CD4-positive, alpha-beta T cell treated with Interferon gamma for 1 hour (primary cell): ENCODE data around the gene ANKRD62.
"Not testable (repeated sequence)": the region's sequence is repeated elsewhere in the genome, so short reads cannot be mapped to it uniquely, and the experiment has no call there.

Source experiments
- DNase-seq: peaks from one replicate; pipeline ENCODE4 v3.0.0-alpha.2; 2020

The ANKRD62 gene

GRCh38 chr18:12099160-12099559 is 5.5 kb downstream of the ANKRD62 start:
- DNase-seq = no peak

DNA sequence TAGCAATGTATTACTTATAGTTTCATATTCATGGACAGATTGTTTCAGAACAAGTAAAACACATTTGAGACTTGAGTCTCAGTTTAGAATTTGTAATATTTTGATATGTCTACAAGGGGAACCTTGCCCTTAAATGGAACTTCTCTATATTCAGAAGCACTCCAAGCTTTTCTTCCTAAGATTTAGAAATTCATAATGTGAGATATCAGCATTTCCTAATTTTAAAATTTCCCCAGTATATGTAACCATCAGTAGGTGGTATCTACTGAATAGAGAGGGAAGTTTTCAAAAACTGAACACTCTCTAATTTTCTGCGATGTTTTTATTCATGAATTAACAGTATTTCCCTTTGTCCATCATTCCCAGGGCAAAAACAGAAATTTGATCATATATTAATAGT is 7.6 kb downstream of the ANKRD62 start:
- DNase-seq = no peak

- no peak for DNase-seq
These were observed 8.6 kb downstream of the ANKRD62 start for GRCh38 chr18:12102136-12102842.

DNA sequence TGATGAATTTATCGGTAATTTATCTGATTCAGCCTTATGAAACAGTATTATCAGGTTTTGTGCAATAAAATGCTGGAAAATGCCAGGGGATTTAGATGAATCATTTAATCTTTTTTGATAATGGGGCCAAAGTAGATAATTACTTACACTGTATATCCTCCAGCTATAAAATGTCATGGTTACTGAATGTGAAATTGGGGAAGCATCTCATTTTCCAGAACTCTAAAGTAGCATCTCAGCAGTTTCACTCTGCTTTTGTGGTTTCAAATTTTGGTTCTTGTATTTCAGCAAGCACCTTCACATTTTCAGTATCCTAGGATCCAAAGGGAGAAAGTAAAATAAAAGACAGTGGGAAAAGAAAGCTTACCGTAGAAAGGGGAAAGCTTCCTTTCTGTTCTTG is 12.8 kb downstream of the ANKRD62 start:
- DNase-seq = no peak

GRCh38 chr18:12109836-12110235 is 16.2 kb downstream of the ANKRD62 start:
- DNase-seq = no peak

- no peak for DNase-seq
These were observed 20.5 kb downstream of the ANKRD62 start for GRCh38 chr18:12113999-12114646.

DNA sequence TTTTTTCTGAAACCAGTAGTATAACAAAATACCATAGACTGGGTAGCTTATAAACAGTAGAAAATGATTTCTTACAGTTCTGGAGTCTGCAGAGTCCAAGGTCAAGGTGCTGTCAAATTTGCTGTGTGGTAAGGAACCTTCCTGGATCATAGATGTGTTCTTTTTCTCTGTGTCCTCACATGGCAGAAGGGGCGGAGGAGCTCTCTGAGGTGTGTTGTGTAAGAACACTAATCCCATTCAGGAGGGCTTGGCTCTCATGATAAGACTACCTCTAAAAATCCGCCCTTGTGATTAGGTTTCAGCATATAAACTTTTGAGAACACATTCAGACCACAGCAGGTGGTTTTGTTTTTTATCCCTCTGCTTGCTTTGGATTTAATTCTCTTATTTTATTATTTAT is 25.7 kb downstream of the ANKRD62 start:
- no peak for DNase-seq

GRCh38 chr18:12121175-12122042 is 27.8 kb downstream of the ANKRD62 start:
- no peak for DNase-seq

- DNase-seq = not testable (repeated sequence)
These were observed 28.4 kb downstream of the ANKRD62 start for GRCh38 chr18:12122043-12122389.

- not testable (repeated sequence) for DNase-seq
These were observed 34.0 kb downstream of the ANKRD62 start for GRCh38 chr18:12127647-12128046.

GRCh38 chr18:12138831-12139230 is 45.2 kb downstream of the ANKRD62 start:
- not testable (repeated sequence) for DNase-seq

DNA sequence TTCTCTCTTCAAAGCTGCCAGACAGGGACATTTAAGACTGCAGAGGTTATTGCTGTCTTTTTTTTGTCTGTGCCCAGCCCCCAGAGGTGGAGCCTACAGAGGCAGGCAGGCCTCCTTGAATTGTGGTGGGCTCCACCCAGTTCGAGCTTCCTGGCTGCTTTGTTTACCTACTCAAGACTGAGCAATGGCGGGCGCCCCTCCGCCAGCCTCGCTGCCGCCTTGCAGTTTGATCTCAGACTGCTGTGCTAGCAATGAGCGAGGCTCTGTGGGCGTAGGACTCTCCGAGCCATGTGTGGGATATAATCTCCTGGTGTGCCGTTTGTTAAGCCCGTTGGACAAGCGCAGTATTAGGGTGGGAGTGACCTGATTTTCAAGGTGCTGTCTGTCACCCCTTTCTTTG is 47.2 kb downstream of the ANKRD62 start:
- not testable (repeated sequence) for DNase-seq

DNA sequence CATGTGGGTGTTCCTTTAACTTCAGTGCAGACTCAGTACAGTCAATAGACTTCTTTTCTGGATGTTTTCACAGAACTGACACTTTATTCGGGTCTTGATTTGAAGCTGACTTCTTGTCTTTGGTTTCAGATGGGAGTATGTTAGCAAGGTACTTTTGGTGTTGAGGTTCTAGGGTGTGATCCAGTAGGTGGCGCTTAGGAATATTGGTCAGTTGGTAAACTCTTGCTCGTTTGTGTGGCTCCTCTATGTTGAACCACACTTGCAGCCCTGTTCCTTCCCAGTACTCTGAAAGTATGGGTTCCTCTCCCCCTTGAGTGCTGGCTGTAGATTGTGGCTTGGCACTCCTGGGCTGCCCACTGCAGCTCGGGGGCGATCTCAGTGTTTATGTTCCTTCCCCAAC is 48.1 kb downstream of the ANKRD62 start:
- not testable (repeated sequence) for DNase-seq

- DNase-seq = not testable (repeated sequence)
These were observed 55.8 kb downstream of the ANKRD62 start for GRCh38 chr18:12149431-12149830.

DNA sequence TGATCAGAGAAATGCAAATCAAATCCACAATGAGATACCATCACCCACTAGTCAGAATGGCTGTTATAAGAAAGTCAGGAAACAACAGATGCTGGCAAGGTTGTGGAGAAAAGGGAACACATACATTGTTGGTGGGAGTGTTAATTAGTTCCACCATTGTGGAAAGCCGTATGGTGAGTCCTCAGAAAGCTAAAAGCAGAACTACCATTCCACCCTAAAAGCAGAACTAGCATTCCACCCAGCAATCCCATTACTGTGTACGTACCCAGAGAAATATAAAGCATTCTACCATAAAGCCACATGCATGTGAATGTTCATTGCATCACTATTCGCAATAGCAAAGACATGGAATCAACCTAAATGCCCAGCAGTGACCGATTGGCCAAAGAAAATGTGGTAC is 60.7 kb downstream of the ANKRD62 start:
- DNase-seq = no peak

GRCh38 chr18:12155996-12156395 is 62.4 kb downstream of the ANKRD62 start:
- DNase-seq = no peak

GRCh38 chr18:12159446-12159845 is 65.8 kb downstream of the ANKRD62 start:
- DNase-seq = no peak

- no peak for DNase-seq
These were observed 69.1 kb downstream of the ANKRD62 start for GRCh38 chr18:12162786-12163185.

DNA sequence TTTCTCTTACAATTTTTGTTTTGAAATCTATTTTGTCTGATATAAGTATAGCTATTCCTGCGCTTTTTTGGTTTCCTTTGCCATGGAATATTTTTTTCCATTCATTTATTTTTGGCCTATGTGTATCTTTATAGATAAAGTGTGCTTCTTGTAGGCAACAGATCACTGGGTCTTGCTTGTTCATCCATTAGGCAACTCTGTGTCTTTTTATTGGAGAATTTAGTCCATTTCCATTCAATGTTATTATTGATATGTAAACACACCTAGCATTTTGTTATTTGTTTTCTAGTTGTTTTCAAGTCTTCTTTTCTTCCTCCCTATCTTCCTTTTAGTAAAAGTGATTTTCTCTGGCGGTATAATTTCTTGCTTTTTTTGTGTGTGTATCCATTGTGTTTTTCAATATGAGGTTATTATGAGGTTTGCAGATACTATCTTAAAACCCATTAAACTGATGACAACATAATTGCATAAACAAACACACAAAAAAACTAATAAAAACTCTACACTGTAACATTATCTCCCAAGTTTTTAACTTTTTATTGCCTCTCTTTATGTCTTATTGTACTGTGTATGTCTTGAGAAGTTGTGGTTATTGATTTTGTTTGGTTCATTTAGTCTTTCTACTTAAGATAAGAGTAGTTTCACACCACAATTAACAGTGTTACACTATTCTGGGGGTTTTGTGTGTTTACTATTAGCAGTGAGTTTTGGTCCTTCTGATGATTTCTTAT is 71.6 kb downstream of the ANKRD62 start:
- no peak for DNase-seq
